AG04450 (cell line): ENCODE results near the gene SART1. TPM values are rescaled to one million over a fixed set of nuclear protein-coding genes. Genes with fewer than 3 reads are reported as not detected.
"Not testable (repeated sequence)": the region's sequence is repeated elsewhere in the genome, so short reads cannot be mapped to it uniquely, and the experiment has no call there.

Source experiments
- CTCF ChIA-PET: fragments of 300-600, 350-600 bp; formaldehyde crosslinking; extraction: SDS; loops from one replicate; lab custom pipeline; 2022; ENCODE audit warnings: antibody characterized with exemption, inconsistent platforms; lab: Charles Lee
- POLR2A ChIA-PET: fragments of 350-600 bp; formaldehyde crosslinking; extraction: SDS; loops from one replicate; lab custom pipeline; 2021; ENCODE audit warnings: antibody characterized with exemption, inconsistent platforms; lab: Yijun Ruan, JAX
- DNase-seq: peaks from one replicate; pipeline ENCODE4 v3.0.0-alpha.2; 2011; ENCODE audit warnings: low read depth, low spot score
- H3K27ac ChIP-seq: one replicate; pipeline ENCODE4 v1.5.1; 2012; ENCODE audit warnings: low read depth, low read length, control low read depth
- H3K27me3 ChIP-seq: one replicate; pipeline ENCODE4 v1.6.0; 2012; ENCODE audit warnings: low read length; ENCODE audit not compliant: control insufficient read depth, insufficient read depth
- H3K4me3 ChIP-seq: 2 replicates; pipeline ENCODE4 v1.5.1; 2011; ENCODE audit warnings: mild to moderate bottlenecking, low read depth, low read length, control low read depth
- H3K9me3 ChIP-seq: 2 replicates; pipeline ENCODE4 v1.5.1; 2012; ENCODE audit warnings: low read length; ENCODE audit not compliant: control insufficient read depth, insufficient read depth
- CTCF ChIP-seq: IDR thresholded peaks from 2 replicates; pipeline ENCODE4 v1.5.1; 2011; ENCODE audit warnings: low read depth, low read length, control low read depth, inconsistent platforms
- polyA plus RNA-seq: library from polyadenylated mRNA; depleted of rRNA; stranded (reverse); fragments of >200 nt; gene quantifications from 2 replicates; pipeline ENCODE4 v1.2.3, GENCODE V29; 2011; rRNA removed

Gene SART1
- polyA plus RNA-seq, 1 experiment = 14.3 TPM

- POLR2A ChIA-PET = no interaction called here
- no peak for DNase-seq
- CTCF ChIA-PET = interaction anchor here (3.8 kb wide), 1 partner anchor 24 kb away, joined by 48 read pairs; no protein-coding TSS in a partner anchor
- Histone ChIP-seq H3K27me3 (no peaks in the 10 kb centered on the region), H3K27ac (no peak overlapping the region), H3K9me3 (no peaks in the 10 kb centered on the region), H3K4me3 (no peak overlapping the region)
- TF ChIP-seq CTCF = no peak
Measured at GRCh38 chr11:66020618-66021357, 59.3 kb downstream of the SART1 start.

- CTCF ChIA-PET = interaction anchor here (0.5 to 3.8 kb wide), 31 partner anchors 9 to 332 kb away, joined by 3 to 48 read pairs (median 5); partner anchors contain the start of genes BANF1, CST6, FIBP and GAL3ST3
- peak; percentile 92 for TF ChIP-seq CTCF
- POLR2A ChIA-PET = interaction anchor here (0.6 to 1.0 kb wide), 3 partner anchors 20 to 313 kb away, joined by 3 to 5 read pairs (median 4); partner anchors contain the start of genes BANF1 and EIF1AD
Measured at GRCh38 chr11:66022401-66023185, 61.1 kb downstream of the SART1 start.

GRCh38 chr11:66023186-66023440 lies 61.6 kb downstream of the SART1 start:
- H3K27me3 ChIP-seq, H3K4me3 ChIP-seq, H3K27ac ChIP-seq, POLR2A ChIA-PET, H3K9me3 ChIP-seq, DNase-seq: not testable (repeated sequence)
- CTCF ChIA-PET = interaction anchor here (0.6 to 3.8 kb wide), 26 partner anchors 8 to 318 kb away, joined by 3 to 48 read pairs (median 6); partner anchors contain the start of genes BANF1, CST6, FIBP and GAL3ST3

More at GRCh38 chr11:66022401-66023185, 61.1 kb downstream of the SART1 start:
- Histone ChIP-seq H3K27ac (no peak overlapping the region), H3K27me3 (no peaks in the 10 kb centered on the region), H3K9me3 (no peaks in the 10 kb centered on the region), H3K4me3 (no peak overlapping the region)
- DNase-seq = no peak

GRCh38 chr11:66026017-66026529 lies 64.5 kb downstream of the SART1 start, which contains the start of gene CATSPER1:
CATSPER1 (minus strand) TSS chr11:66026479; CDS start chr11:66026379, 100 bp downstream.
- TF ChIP-seq CTCF = no peak
- DNase-seq = no peak
- CTCF ChIA-PET = interaction anchor here (0.6 to 1.1 kb wide), 3 partner anchors 19 to 1037 kb away, joined by 3 to 4 read pairs (median 3); no protein-coding TSS in a partner anchor
- H3K9me3 ChIP-seq = no peaks in the 10 kb centered on the region
- H3K4me3 ChIP-seq = no peak within 1 kb of the TSS
- H3K27me3 ChIP-seq = no peaks in the 10 kb centered on the region
- no peak within 1 kb of the TSS for H3K27ac ChIP-seq
- POLR2A ChIA-PET = interaction anchor here (0.5 kb wide), 1 partner anchor 690 kb away, joined by 4 read pairs; no protein-coding TSS in a partner anchor

Other genes starting within 250 kb of the SART1 start
- gene KAT5, start 249.5 kb upstream of the SART1 start, polyA plus RNA-seq = 22.6 and 26.1 TPM in 2 replicates
- 14.2 and 20.8 TPM in 2 replicates for gene RNASEH2C, start 240.9 kb upstream of the SART1 start, polyA plus RNA-seq
- gene AP5B1, start 180.8 kb upstream of the SART1 start, polyA plus RNA-seq = 2.6 and 3.3 TPM in 2 replicates
- gene OVOL1, start 174.7 kb upstream of the SART1 start, polyA plus RNA-seq = not detected in 2 replicates
- gene SNX32, start 127.8 kb upstream of the SART1 start, polyA plus RNA-seq = 0.30 and 0.57 TPM in 2 replicates
- 1,553 and 1,822 TPM in 2 replicates for gene CFL1, start 103.6 kb upstream of the SART1 start, polyA plus RNA-seq
- gene MUS81, start 101.3 kb upstream of the SART1 start, polyA plus RNA-seq = 23.8 and 27.5 TPM in 2 replicates
- 190 and 279 TPM in 2 replicates for gene EFEMP2, start 88.9 kb upstream of the SART1 start, polyA plus RNA-seq
- gene CTSW, start 81.9 kb upstream of the SART1 start, polyA plus RNA-seq = not detected in 2 replicates
- 126 and 160 TPM in 2 replicates for gene FIBP, start 73.3 kb upstream of the SART1 start, polyA plus RNA-seq
- 13.1 and 20.2 TPM in 2 replicates for gene CCDC85B, start 71.1 kb upstream of the SART1 start, polyA plus RNA-seq
- 7.9 and 16.1 TPM in 2 replicates for gene FOSL1, start 61.3 kb upstream of the SART1 start, polyA plus RNA-seq
- gene C11orf68, start 42.7 kb upstream of the SART1 start, polyA plus RNA-seq = 32.9 and 52.2 TPM in 2 replicates
- gene DRAP1, start 42.3 kb upstream of the SART1 start, polyA plus RNA-seq = 96.9 and 130 TPM in 2 replicates
- not detected in 2 replicates for gene TSGA10IP, start 16.3 kb upstream of the SART1 start, polyA plus RNA-seq
- gene EIF1AD, start 40.4 kb downstream of the SART1 start, polyA plus RNA-seq = 23.9 and 24.0 TPM in 2 replicates
- gene BANF1, start 40.8 kb downstream of the SART1 start, polyA plus RNA-seq = 225 and 227 TPM in 2 replicates
- 0.69 and 1.0 TPM in 2 replicates for gene CST6, start 50.3 kb downstream of the SART1 start, polyA plus RNA-seq
- 0.25 and 0.40 TPM in 2 replicates for gene CATSPER1, start 64.7 kb downstream of the SART1 start, polyA plus RNA-seq
- 0.09 and 0.11 TPM in 2 replicates for gene GAL3ST3, start 87.4 kb downstream of the SART1 start, polyA plus RNA-seq
- 88.2 and 97.1 TPM in 2 replicates for gene SF3B2, start 90.6 kb downstream of the SART1 start, polyA plus RNA-seq
- gene PACS1, start 108.5 kb downstream of the SART1 start, polyA plus RNA-seq = 27.1 and 32.5 TPM in 2 replicates